Measurements from ENCODE around the gene CCDC33. TPM values are rescaled to one million over a fixed set of nuclear protein-coding genes. Genes with fewer than 3 reads are reported as not detected.

Gene CCDC33
- total and polyA plus RNA-seq, 10 of the 15 experiments (the other 5 are each of a cell fraction or from before 2014, with no cell fraction given), result 0.57 to 5.8 (median 4.3) TPM

DNA sequence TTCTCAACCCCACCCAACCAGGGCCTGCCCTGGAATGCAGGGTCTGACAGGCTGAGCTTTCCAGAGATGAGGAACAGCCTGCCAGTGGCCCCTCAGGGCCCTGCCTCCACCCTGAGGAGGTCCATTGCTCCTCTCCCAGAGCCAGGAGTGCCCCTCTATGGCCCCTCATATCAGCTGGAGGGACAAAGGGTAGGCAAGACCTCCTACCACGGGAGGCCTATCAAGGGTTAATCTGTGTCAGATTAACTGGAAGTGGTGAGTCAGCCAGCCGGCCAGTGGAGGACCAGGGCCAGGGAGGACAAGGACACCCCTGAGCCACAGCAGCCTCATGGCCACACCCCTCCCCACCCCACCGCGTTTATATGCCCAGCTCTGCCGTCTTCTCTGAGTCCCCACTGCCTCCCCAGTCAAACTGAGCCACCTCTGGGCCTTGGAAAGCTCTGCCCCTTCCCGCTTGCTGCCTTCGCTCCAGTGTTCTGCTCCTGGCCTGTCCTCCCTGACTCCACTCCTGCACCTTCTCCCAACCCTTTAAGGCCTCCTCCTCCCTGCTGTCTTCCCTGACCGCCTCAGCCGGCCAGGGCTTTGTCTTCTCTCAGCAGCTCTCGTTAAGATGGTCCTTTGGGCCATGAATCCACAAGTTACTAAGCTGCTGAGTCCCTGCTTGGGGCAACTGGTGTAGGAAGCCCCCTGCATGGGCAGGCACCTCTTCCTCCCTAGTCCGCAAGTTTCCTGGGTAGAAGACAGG is 6.5 kb downstream of the CCDC33 start:
- ChIA-PET RAD21 (ENCODE audit: unreplicated experiment) (interaction anchor here (1.2 kb wide), 1 partner anchor 42 kb away, joined by 3 read pairs; no protein-coding TSS in a partner anchor), SMC1A (ENCODE audit: uncharacterized antibody, unreplicated experiment) (no interaction called here), POLR2A (no interaction called here), CTCF (interaction anchor here (1.1 kb wide), 1 partner anchor 79 kb away, joined by 3 read pairs; no protein-coding TSS in a partner anchor)
- Histone ChIP-seq H4K20me1 (ENCODE audit: control insufficient read depth, insufficient read depth) (no peaks in the 10 kb centered on the region), H3K27me3 (replicated peaks in 1 of 2; ENCODE audit: control insufficient read depth in 2 of 2, insufficient read depth in 2 of 2, low read length in 1 of 2) (no peaks in the 10 kb centered on the region; a peak in 1 of 4 replicates), H3K27ac (ENCODE audit: control insufficient read depth, insufficient read depth) (no peak overlapping the region), H3K9ac (ENCODE audit: control insufficient read depth, insufficient read depth, low read length) (no peak overlapping the region), H3K9me3 (replicated peaks; ENCODE audit: control insufficient read depth, insufficient read depth, low read length) (no peaks in the 10 kb centered on the region), H2AFZ (ENCODE audit: control insufficient read depth, low read depth, low read length) (no peak overlapping the region), H3K36me3 (ENCODE audit: control insufficient read depth in 2 of 2, insufficient read depth in 2 of 2, low read length in 1 of 2) (no peaks in the 10 kb centered on the region), H3K4me2 (ENCODE audit: control insufficient read depth, insufficient read depth) (no peak overlapping the region), H3K79me2 (ENCODE audit: control insufficient read depth, insufficient read depth, low read length) (no peaks in the 10 kb centered on the region), H3K4me1 (ENCODE audit: control insufficient read depth, insufficient read depth, low read length) (no peaks in the 10 kb centered on the region; the same call in 1 of the 2 replicates), H3K4me3 (no peak overlapping the region)
- BruUV-seq (replicated peaks), result no TSS peak
- DNase-seq (ENCODE audit: low read depth, low spot score) (no peak), FAIRE-seq (no peak), ATAC-seq (no peak)
- in situ Hi-C loops (cut with MboI) (no loop called here), intact Hi-C loops (cut with micrococcal nuclease; ENCODE audit: unreplicated experiment) (no loop called here)
- WGBS (ENCODE audit: insufficient coverage, insufficient replicate concordance, low lambda C conversion rate, missing lambda C conversion rate), result 46% methylated on average over 11 of the region's 11 CpGs
- TF ChIP-seq, protein P1, sequence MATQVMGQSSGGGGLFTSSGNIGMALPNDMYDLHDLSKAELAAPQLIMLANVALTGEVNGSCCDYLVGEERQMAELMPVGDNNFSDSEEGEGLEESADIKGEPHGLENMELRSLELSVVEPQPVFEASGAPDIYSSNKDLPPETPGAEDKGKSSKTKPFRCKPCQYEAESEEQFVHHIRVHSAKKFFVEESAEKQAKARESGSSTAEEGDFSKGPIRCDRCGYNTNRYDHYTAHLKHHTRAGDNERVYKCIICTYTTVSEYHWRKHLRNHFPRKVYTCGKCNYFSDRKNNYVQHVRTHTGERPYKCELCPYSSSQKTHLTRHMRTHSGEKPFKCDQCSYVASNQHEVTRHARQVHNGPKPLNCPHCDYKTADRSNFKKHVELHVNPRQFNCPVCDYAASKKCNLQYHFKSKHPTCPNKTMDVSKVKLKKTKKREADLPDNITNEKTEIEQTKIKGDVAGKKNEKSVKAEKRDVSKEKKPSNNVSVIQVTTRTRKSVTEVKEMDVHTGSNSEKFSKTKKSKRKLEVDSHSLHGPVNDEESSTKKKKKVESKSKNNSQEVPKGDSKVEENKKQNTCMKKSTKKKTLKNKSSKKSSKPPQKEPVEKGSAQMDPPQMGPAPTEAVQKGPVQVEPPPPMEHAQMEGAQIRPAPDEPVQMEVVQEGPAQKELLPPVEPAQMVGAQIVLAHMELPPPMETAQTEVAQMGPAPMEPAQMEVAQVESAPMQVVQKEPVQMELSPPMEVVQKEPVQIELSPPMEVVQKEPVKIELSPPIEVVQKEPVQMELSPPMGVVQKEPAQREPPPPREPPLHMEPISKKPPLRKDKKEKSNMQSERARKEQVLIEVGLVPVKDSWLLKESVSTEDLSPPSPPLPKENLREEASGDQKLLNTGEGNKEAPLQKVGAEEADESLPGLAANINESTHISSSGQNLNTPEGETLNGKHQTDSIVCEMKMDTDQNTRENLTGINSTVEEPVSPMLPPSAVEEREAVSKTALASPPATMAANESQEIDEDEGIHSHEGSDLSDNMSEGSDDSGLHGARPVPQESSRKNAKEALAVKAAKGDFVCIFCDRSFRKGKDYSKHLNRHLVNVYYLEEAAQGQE (IDR thresholded peaks at IDR 0.05; ENCODE audit: low read depth, low read length), result no peak
- TF ChIP-seq BACH1 (IDR thresholded peaks at IDR 0.05; ENCODE audit: borderline replicate concordance), result no peak
- TF ChIP-seq CBFB (IDR thresholded peaks at IDR 0.05; ENCODE audit: low read depth), result no peak
- TF ChIP-seq CHD1 (IDR thresholded peaks at IDR 0.05; ENCODE audit: low read depth, low read length), result no peak
- no peak for TF ChIP-seq ZZZ3 (IDR thresholded peaks at IDR 0.05; ENCODE audit: control insufficient read depth, insufficient read length, low read depth)
- TF ChIP-seq PAX8 (IDR thresholded peaks at IDR 0.05), result no peak
- no peak for TF ChIP-seq HCFC1 (IDR thresholded peaks at IDR 0.05; ENCODE audit: low read length)
- TF ChIP-seq, protein P2, sequence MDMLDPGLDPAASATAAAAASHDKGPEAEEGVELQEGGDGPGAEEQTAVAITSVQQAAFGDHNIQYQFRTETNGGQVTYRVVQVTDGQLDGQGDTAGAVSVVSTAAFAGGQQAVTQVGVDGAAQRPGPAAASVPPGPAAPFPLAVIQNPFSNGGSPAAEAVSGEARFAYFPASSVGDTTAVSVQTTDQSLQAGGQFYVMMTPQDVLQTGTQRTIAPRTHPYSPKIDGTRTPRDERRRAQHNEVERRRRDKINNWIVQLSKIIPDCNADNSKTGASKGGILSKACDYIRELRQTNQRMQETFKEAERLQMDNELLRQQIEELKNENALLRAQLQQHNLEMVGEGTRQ (IDR thresholded peaks at IDR 0.05; ENCODE audit: borderline replicate concordance, low read depth, low read length), result no peak
- TF ChIP-seq FOXM1 (IDR thresholded peaks at IDR 0.05; ENCODE audit: low read depth, low read length), result no peak
- TF ChIP-seq SUZ12 (IDR thresholded peaks at IDR 0.05; ENCODE audit: unreplicated experiment), result no peak
- no peak for TF ChIP-seq RB1 (IDR thresholded peaks at IDR 0.05; ENCODE audit: borderline replicate concordance)
- TF ChIP-seq JUNB (IDR thresholded peaks at IDR 0.05), result no peak
- no peak for TF ChIP-seq ZNF622 (IDR thresholded peaks at IDR 0.05)
- TF ChIP-seq STAT3 (IDR thresholded peaks at IDR 0.05; ENCODE audit: low read depth, low read length), result no peak
- no peak for TF ChIP-seq BRCA1 (IDR thresholded peaks at IDR 0.05; ENCODE audit: low read depth, low read length)
- TF ChIP-seq, protein P3, sequence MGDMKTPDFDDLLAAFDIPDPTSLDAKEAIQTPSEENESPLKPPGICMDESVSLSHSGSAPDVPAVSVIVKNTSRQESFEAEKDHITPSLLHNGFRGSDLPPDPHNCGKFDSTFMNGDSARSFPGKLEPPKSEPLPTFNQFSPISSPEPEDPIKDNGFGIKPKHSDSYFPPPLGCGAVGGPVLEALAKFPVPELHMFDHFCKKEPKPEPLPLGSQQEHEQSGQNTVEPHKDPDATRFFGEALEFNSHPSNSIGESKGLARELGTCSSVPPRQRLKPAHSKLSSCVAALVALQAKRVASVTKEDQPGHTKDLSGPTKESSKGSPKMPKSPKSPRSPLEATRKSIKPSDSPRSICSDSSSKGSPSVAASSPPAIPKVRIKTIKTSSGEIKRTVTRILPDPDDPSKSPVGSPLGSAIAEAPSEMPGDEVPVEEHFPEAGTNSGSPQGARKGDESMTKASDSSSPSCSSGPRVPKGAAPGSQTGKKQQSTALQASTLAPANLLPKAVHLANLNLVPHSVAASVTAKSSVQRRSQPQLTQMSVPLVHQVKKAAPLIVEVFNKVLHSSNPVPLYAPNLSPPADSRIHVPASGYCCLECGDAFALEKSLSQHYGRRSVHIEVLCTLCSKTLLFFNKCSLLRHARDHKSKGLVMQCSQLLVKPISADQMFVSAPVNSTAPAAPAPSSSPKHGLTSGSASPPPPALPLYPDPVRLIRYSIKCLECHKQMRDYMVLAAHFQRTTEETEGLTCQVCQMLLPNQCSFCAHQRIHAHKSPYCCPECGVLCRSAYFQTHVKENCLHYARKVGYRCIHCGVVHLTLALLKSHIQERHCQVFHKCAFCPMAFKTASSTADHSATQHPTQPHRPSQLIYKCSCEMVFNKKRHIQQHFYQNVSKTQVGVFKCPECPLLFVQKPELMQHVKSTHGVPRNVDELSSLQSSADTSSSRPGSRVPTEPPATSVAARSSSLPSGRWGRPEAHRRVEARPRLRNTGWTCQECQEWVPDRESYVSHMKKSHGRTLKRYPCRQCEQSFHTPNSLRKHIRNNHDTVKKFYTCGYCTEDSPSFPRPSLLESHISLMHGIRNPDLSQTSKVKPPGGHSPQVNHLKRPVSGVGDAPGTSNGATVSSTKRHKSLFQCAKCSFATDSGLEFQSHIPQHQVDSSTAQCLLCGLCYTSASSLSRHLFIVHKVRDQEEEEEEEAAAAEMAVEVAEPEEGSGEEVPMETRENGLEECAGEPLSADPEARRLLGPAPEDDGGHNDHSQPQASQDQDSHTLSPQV (IDR thresholded peaks at IDR 0.05), result no peak

All from GM12878 (cell line).